Sigmoid colon (tissue), 3 donors: ENCODE results near the gene POLR1A.

Experiments
- CTCF ChIP-seq, 4 experiments: fragments of 450-650 bp in 3 of 4; fragments of 200-600 bp in 1 of 4; IDR thresholded peaks; one replicate each; pipeline ENCODE4 v1.5.1; 2016 to 2019; ENCODE audit warnings: antibody characterized with exemption in 4 of 4, mild to moderate bottlenecking in 3 of 4, moderate library complexity in 2 of 4
- POLR2A ChIP-seq, 2 donors: fragments of 450-650 bp; IDR thresholded peaks; one replicate each; pipeline ENCODE4 v1.6.1; 2016; ENCODE audit warnings: antibody characterized with exemption in 2 of 2, mild to moderate bottlenecking in 2 of 2, moderate library complexity in 2 of 2

- TF ChIP-seq POLR2A (IDR thresholded peaks at IDR 0.05) = no peak
- no peak for TF ChIP-seq CTCF (IDR thresholded peaks at IDR 0.05)
These were observed 78.3 kb downstream of the POLR1A start for GRCh38 chr2:86027196-86027921.
